Aorta (tissue), 5 donors: Measurements from ENCODE around the gene IPO4. TPM values are rescaled to one million over a fixed set of nuclear protein-coding genes. Genes with fewer than 3 reads are reported as not detected.
A peak's percentile ranks its signal among the peaks of the same experiment; 100 is the strongest.

Experiments
- ATAC-seq: fragments of 200-7000 bp; cut with Tn5 transposase; one replicate; pipeline ENCODE4 v1.9.1; 2022; ENCODE audit warnings: moderate library complexity; ENCODE audit not compliant: low FRiP score
- DNase-seq, 2 donors: peaks; one replicate each; pipeline ENCODE4 v3.0.0-alpha.2; 2020
- H3K27ac ChIP-seq, 2 donors: one replicate each; pipeline ENCODE4 v1.5.1; 2013; ENCODE audit warnings: low read length in 2 of 2, mild to moderate bottlenecking in 2 of 2, moderate library complexity in 2 of 2, control low read depth in 1 of 2, inconsistent platforms in 1 of 2, low read depth in 1 of 2
- H3K27me3 ChIP-seq, 2 donors: one replicate each; pipeline ENCODE4 v1.6.1; 2013; ENCODE audit warnings: control low read depth in 1 of 2, low read length in 1 of 2, mild to moderate bottlenecking in 1 of 2, moderate library complexity in 1 of 2; ENCODE audit not compliant: insufficient read depth in 2 of 2, control insufficient read depth in 1 of 2
- H3K36me3 ChIP-seq, 2 donors: one replicate each; pipeline ENCODE4 v1.6.1; 2013; ENCODE audit warnings: control low read depth in 1 of 2, low read length in 1 of 2, mild to moderate bottlenecking in 1 of 2; ENCODE audit not compliant: insufficient read depth in 2 of 2, control insufficient read depth in 1 of 2
- H3K4me1 ChIP-seq, 2 donors: one replicate each; pipeline ENCODE4 v1.6.1; 2013; ENCODE audit warnings: low read length in 2 of 2, control low read depth in 1 of 2, mild to moderate bottlenecking in 1 of 2, moderate library complexity in 1 of 2; ENCODE audit not compliant: insufficient read depth in 2 of 2, control insufficient read depth in 1 of 2
- H3K4me3 ChIP-seq, 2 donors: one replicate each; pipeline ENCODE4 v1.5.1; 2013; ENCODE audit warnings: low read length in 2 of 2, control low read depth in 1 of 2, mild to moderate bottlenecking in 1 of 2
- H3K9me3 ChIP-seq: one replicate; pipeline ENCODE4 v1.6.1; 2013; ENCODE audit warnings: mild to moderate bottlenecking, low read length; ENCODE audit not compliant: control insufficient read depth
- WGBS, 2 donors: extraction: QIAGEN DNeasy Blood & Tissue Kit; methylation state at CpG; one replicate each; pipeline ENCODE4 v1.1.7; 2013; 5-methylcytosine and 5-hydroxymethylcytosine counted together
- intact Hi-C, 2 donors: fragments of 100-400 bp; cut with DNase I; formaldehyde crosslinking; loops; one replicate each; pipeline versions ENCODE4 v1.14.2 to v1.15.0; 2022
- polyA plus RNA-seq, 2 donors: library from polyadenylated mRNA; stranded (reverse); fragments of 200-250 nt; gene quantifications; one replicate each; pipeline ENCODE4 v1.2.3, GENCODE V29; 2013
- total RNA-seq, 2 donors: library from RNA; stranded (reverse); fragmentation: NEBNext Ultra II Directional; extraction: Animal tissue kit (Norgen Biotek cat#: 25700); gene quantifications; one replicate each; pipeline ENCODE4 v1.2.1, GENCODE V29; 2021
- donor health status: healthy with polysubstance abuse.
- donor health status: Bipolar disorder and iron deficiency.
- donor health status: DM: no; HTN: no; CAD: no.
- donor health status: DM: no; HTN: no; CAD: no.
- donor health status: DM: yes; HTN: yes; CAD: no.

The IPO4 gene
- total and polyA plus RNA-seq, 4 donors: 3.4 to 29.3 (median 17.5) TPM

GRCh38 chr14:24159777-24160498, 28.7 kb downstream of the IPO4 start:
- Histone ChIP-seq H3K4me3 (no peak overlapping the region), H3K27me3 (no peaks in the 10 kb centered on the region), H3K9me3 (no peaks in the 10 kb centered on the region), H3K4me1 (no peaks in the 10 kb centered on the region), H3K27ac (no peak overlapping the region), H3K36me3 (peaks cover 8 to 14% of the 10 kb centered on the region in 2 donors)
- intact Hi-C loops: loop anchor here in 1 of 2 donors (2.0 to 10.0 kb wide), 2 partner anchors 29 to 45 kb away; partner anchors contain the start of genes DCAF11, IPO4 and NRL
- no peak for DNase-seq
- no peak for ATAC-seq
- 84 to 87% methylated on average over 11 of the region's 11 CpGs for WGBS, 2 donors

- peaks cover 5 to 14% of the 10 kb centered on the region in 2 donors for H3K36me3 ChIP-seq
- intact Hi-C loops: no loop called here
- no peaks in the 10 kb centered on the region for H3K9me3 ChIP-seq
- no peaks in the 10 kb centered on the region for H3K4me1 ChIP-seq
- ATAC-seq (no peak), DNase-seq (no peak)
- H3K4me3 ChIP-seq: no peak overlapping the region
- no peaks in the 10 kb centered on the region for H3K27me3 ChIP-seq
- no peak overlapping the region for H3K27ac ChIP-seq
- 91 to 92% methylated on average over 12 of the region's 12 CpGs for whole genome bisulfite sequencing, 2 donors
Measured at GRCh38 chr14:24157331-24157730, 31.3 kb downstream of the IPO4 start.

GRCh38 chr14:24156840-24157239, 31.8 kb downstream of the IPO4 start:
- intact Hi-C loops: no loop called here
- H3K27ac ChIP-seq: no peak overlapping the region
- peaks cover 5 to 14% of the 10 kb centered on the region in 2 donors for H3K36me3 ChIP-seq
- H3K4me3 ChIP-seq: no peak overlapping the region
- no peaks in the 10 kb centered on the region for H3K4me1 ChIP-seq
- 89 to 91% methylated on average over 1 of the region's 1 CpG for WGBS, 2 donors
- DNase-seq (no peak), ATAC-seq (no peak)
- no peaks in the 10 kb centered on the region for H3K9me3 ChIP-seq
- no peaks in the 10 kb centered on the region for H3K27me3 ChIP-seq

GRCh38 chr14:24155100-24155499, 33.5 kb downstream of the IPO4 start:
- Histone ChIP-seq H3K9me3 (no peaks in the 10 kb centered on the region), H3K27ac (no peak overlapping the region), H3K36me3 (peaks cover 5 to 16% of the 10 kb centered on the region in 2 donors), H3K4me1 (no peaks in the 10 kb centered on the region), H3K4me3 (no peak overlapping the region), H3K27me3 (no peaks in the 10 kb centered on the region)
- intact Hi-C loops: no loop called here
- ATAC-seq (no peak), DNase-seq (no peak)
- WGBS, 2 donors: 92 to 94% methylated on average over 10 of the region's 10 CpGs

- intact Hi-C loops: no loop called here
Measured at GRCh38 chr14:24151404-24152080, 37.1 kb downstream of the IPO4 start.

GRCh38 chr14:24150993-24151392, 37.6 kb downstream of the IPO4 start:
- intact Hi-C loops: no loop called here
- Histone ChIP-seq H3K27ac (no peak overlapping the region), H3K4me3 (no peak overlapping the region), H3K36me3 (peaks cover 5 to 11% of the 10 kb centered on the region in 2 donors), H3K9me3 (no peaks in the 10 kb centered on the region), H3K27me3 (no peaks in the 10 kb centered on the region), H3K4me1 (no peaks in the 10 kb centered on the region)
- ATAC-seq (no peak), DNase-seq (no peak)
- 82 to 85% methylated on average over 9 of the region's 9 CpGs for WGBS, 2 donors

More at GRCh38 chr14:24151404-24152080, 37.1 kb downstream of the IPO4 start:
- Histone ChIP-seq H3K9me3 (no peaks in the 10 kb centered on the region), H3K4me3 (no peak overlapping the region), H3K4me1 (no peaks in the 10 kb centered on the region), H3K27ac (no peak overlapping the region), H3K27me3 (no peaks in the 10 kb centered on the region), H3K36me3 (peaks cover 5 to 11% of the 10 kb centered on the region in 2 donors)
- ATAC-seq (no peak), DNase-seq (peak in 1 of 2 donors; percentile 68)
- WGBS, 2 donors: 92 to 94% methylated on average over 16 of the region's 16 CpGs

- Histone ChIP-seq H3K4me1 (no peaks in the 10 kb centered on the region), H3K9me3 (no peaks in the 10 kb centered on the region), H3K4me3 (no peak overlapping the region), H3K36me3 (peaks cover 5 to 8% of the 10 kb centered on the region in 2 donors), H3K27me3 (no peaks in the 10 kb centered on the region), H3K27ac (no peak overlapping the region)
- 86 to 90% methylated on average over 9 of the region's 9 CpGs for WGBS, 2 donors
- DNase-seq (no peak), ATAC-seq (no peak)
- intact Hi-C loops: no loop called here
Measured at GRCh38 chr14:24150567-24150966, 38.0 kb downstream of the IPO4 start.

- Histone ChIP-seq H3K4me3 (no peak overlapping the region), H3K4me1 (no peaks in the 10 kb centered on the region), H3K27ac (no peak overlapping the region), H3K27me3 (no peaks in the 10 kb centered on the region), H3K9me3 (no peaks in the 10 kb centered on the region), H3K36me3 (peaks cover 2 to 3% of the 10 kb centered on the region in 2 donors)
- intact Hi-C loops: no loop called here
- ATAC-seq (no peak), DNase-seq (peak in 1 of 2 donors; percentile 47)
- 86 to 88% methylated on average over 9 of the region's 9 CpGs for WGBS, 2 donors
Measured at GRCh38 chr14:24150061-24150460, 38.6 kb downstream of the IPO4 start.
